Measurements from ENCODE around the gene AOPEP.

DNA sequence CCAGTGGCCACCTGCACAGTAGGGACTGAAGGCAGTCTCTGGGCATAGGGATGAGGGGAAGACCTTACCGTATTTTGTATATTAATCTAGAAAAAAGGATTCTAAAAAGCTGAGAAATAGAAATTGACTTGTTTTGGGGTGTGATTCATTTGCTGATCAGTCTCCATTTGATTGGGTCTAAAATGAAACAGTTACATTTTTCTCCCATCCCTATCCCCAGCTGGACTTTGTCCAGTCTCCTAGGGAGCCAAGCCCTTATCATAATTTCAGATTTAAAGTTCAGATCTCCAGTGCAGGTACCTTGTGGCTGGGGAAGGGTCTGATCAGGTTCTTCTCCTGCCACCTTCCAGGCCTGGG, 350.2 kb downstream of the AOPEP start:
- TF ChIP-seq, protein P1, sequence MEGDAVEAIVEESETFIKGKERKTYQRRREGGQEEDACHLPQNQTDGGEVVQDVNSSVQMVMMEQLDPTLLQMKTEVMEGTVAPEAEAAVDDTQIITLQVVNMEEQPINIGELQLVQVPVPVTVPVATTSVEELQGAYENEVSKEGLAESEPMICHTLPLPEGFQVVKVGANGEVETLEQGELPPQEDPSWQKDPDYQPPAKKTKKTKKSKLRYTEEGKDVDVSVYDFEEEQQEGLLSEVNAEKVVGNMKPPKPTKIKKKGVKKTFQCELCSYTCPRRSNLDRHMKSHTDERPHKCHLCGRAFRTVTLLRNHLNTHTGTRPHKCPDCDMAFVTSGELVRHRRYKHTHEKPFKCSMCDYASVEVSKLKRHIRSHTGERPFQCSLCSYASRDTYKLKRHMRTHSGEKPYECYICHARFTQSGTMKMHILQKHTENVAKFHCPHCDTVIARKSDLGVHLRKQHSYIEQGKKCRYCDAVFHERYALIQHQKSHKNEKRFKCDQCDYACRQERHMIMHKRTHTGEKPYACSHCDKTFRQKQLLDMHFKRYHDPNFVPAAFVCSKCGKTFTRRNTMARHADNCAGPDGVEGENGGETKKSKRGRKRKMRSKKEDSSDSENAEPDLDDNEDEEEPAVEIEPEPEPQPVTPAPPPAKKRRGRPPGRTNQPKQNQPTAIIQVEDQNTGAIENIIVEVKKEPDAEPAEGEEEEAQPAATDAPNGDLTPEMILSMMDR (IDR thresholded peaks at IDR 0.05): no peak
- TF ChIP-seq, protein P2, sequence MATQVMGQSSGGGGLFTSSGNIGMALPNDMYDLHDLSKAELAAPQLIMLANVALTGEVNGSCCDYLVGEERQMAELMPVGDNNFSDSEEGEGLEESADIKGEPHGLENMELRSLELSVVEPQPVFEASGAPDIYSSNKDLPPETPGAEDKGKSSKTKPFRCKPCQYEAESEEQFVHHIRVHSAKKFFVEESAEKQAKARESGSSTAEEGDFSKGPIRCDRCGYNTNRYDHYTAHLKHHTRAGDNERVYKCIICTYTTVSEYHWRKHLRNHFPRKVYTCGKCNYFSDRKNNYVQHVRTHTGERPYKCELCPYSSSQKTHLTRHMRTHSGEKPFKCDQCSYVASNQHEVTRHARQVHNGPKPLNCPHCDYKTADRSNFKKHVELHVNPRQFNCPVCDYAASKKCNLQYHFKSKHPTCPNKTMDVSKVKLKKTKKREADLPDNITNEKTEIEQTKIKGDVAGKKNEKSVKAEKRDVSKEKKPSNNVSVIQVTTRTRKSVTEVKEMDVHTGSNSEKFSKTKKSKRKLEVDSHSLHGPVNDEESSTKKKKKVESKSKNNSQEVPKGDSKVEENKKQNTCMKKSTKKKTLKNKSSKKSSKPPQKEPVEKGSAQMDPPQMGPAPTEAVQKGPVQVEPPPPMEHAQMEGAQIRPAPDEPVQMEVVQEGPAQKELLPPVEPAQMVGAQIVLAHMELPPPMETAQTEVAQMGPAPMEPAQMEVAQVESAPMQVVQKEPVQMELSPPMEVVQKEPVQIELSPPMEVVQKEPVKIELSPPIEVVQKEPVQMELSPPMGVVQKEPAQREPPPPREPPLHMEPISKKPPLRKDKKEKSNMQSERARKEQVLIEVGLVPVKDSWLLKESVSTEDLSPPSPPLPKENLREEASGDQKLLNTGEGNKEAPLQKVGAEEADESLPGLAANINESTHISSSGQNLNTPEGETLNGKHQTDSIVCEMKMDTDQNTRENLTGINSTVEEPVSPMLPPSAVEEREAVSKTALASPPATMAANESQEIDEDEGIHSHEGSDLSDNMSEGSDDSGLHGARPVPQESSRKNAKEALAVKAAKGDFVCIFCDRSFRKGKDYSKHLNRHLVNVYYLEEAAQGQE (IDR thresholded peaks at IDR 0.05; ENCODE audit: insufficient read depth in 1 of 2, low read depth in 2 of 2, low read length in 1 of 2): no peak
- no peak for TF ChIP-seq POLR2AphosphoS5 (IDR thresholded peaks at IDR 0.05; ENCODE audit: low read depth, low read length)

All from Panc1 (cell line).